Measurements from ENCODE around the gene RBM47. TPM values are rescaled to one million over a fixed set of nuclear protein-coding genes. Genes with fewer than 3 reads are reported as not detected.
A peak's percentile ranks its signal among the peaks of the same experiment; 100 is the strongest.

RBM47 gene
- total RNA-seq, 6 donors from 2014 or later = 111 to 448 (median 149) TPM

DNA sequence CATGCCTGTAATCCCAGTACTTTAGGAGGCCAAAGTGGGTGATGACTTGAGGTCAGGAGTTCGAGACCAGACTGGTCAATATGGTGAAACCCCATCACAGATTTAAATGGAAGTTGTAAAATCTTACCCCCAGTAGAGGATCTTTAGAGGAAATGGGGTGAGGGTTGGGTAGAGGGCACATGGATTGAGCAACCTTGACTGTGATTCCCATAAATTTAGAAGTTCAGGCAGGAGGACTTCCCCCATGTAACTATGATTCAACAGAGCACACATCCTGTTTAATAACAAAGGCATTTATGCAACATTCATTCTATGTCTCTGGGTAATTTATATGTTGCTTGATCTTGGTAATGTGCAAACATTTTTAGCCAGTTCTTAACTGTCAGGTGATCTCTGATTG is 143.1 kb downstream of the RBM47 start:
- peak in 1 of 2 donors; percentile 76 for ATAC-seq (ENCODE audit: low FRiP score in 2 of 2)
- no peaks in the 10 kb centered on the region for H3K27me3 ChIP-seq
- 65 to 69% methylated on average over 1 of the region's 1 CpG for WGBS, 2 donors
- TF ChIP-seq POLR2A (IDR thresholded peaks at IDR 0.05) (no peak), EP300 (IDR thresholded peaks at IDR 0.05) (peak in 1 of 4 donors; percentile 36), CTCF (IDR thresholded peaks at IDR 0.05) (no peak), POLR2AphosphoS5 (IDR thresholded peaks at IDR 0.05) (peak in 1 of 2 donors; percentile 66)
- no peaks in the 10 kb centered on the region for H3K36me3 ChIP-seq
- H3K4me1 ChIP-seq = peaks cover under 1 to 13% (median 10%) of the 10 kb centered on the region in 4 donors
- no peaks in the 10 kb centered on the region for H3K9me3 ChIP-seq
- H3K27ac ChIP-seq = peak overlapping the region in 1 of 4 donors; percentile 44
- DNase-seq = no peak
- no peak overlapping the region for H3K4me3 ChIP-seq

- no peaks in the 10 kb centered on the region for H3K36me3 ChIP-seq
- no peaks in the 10 kb centered on the region for H3K27me3 ChIP-seq
- no peak overlapping the region for H3K27ac ChIP-seq
- no peak overlapping the region for H3K4me3 ChIP-seq
- TF ChIP-seq EP300 (IDR thresholded peaks at IDR 0.05) = no peak
- TF ChIP-seq CTCF (IDR thresholded peaks at IDR 0.05) = no peak
- no peak for TF ChIP-seq POLR2A (IDR thresholded peaks at IDR 0.05)
- no peak for TF ChIP-seq POLR2AphosphoS5 (IDR thresholded peaks at IDR 0.05)
- ATAC-seq (ENCODE audit: low FRiP score in 2 of 2) (no peak), DNase-seq (no peak)
- 90 to 92% methylated on average over 1 of the region's 1 CpG for WGBS, 2 donors
- no peaks in the 10 kb centered on the region for H3K9me3 ChIP-seq
- peaks cover 0 to 7% (median 0%) of the 10 kb centered on the region in 4 donors for H3K4me1 ChIP-seq
Measured at GRCh38 chr4:40484346-40485090, 145.1 kb downstream of the RBM47 start.

DNA sequence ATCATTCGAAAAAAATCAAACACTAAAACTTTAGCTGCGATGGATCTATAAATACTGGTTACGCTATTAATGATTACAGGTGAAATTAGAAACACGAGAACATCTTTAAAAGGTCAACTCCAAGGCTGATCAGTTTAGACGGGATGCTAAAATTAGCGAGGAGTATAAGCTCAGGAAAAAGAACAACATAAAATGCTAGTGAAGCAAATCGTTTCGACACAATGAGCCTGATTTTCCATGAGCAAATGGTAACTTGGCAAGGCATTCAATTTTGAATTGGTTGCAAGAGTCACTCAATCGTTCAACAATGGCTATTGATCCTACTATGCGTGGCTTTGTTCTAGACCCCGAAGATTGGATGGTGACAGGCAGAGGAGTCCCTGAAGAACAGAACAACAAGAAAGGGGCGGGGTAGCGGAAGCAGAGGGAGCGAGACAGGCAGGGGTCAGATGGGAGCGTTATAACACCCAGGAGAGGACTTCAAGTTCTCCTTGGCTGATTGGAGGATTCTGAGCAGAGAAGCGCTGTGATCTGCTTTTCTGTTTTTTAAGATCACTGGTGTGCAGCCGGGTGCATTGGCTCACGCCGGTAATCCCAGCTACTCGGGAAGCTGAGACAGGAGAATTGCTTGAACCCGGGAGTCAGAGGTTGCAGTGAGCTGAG is 146.5 kb downstream of the RBM47 start:
- TF ChIP-seq POLR2AphosphoS5 (IDR thresholded peaks at IDR 0.05) (no peak), POLR2A (IDR thresholded peaks at IDR 0.05) (no peak), EP300 (IDR thresholded peaks at IDR 0.05) (no peak), CTCF (IDR thresholded peaks at IDR 0.05) (no peak)
- DNase-seq (no peak), ATAC-seq (ENCODE audit: low FRiP score in 2 of 2) (no peak)
- no peaks in the 10 kb centered on the region for H3K9me3 ChIP-seq
- H3K4me1 ChIP-seq = peaks cover 0 to 3% (median 0%) of the 10 kb centered on the region in 4 donors
- no peaks in the 10 kb centered on the region for H3K27me3 ChIP-seq
- H3K36me3 ChIP-seq = no peaks in the 10 kb centered on the region
- H3K4me3 ChIP-seq = no peak overlapping the region
- 85 to 86% methylated on average over 21 of the region's 21 CpGs for WGBS, 2 donors
- no peak overlapping the region for H3K27ac ChIP-seq

DNA sequence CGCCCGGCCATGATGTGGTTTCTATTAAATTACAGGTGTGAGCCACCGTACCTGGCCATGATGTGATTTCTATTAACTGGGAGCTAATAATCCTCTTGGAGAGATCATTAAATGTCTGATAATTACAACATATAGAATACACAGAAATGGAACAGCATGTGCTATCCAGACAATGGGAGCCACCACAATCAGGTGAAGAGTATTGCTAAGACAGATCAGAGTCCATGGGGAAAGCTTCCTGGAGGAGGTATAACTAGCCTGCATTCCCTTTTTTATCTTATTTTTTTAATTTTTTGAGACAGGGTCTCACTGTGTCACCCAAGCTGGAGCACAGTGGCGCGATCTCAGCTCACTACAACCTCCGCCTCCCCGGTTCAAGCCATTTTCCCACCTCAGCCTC is 147.7 kb downstream of the RBM47 start:
- H3K9me3 ChIP-seq = no peaks in the 10 kb centered on the region
- H3K36me3 ChIP-seq = no peaks in the 10 kb centered on the region
- peak overlapping the region in 1 of 4 donors; percentile 32 for H3K27ac ChIP-seq
- peaks cover 0 to 3% (median 0%) of the 10 kb centered on the region in 4 donors for H3K4me1 ChIP-seq
- DNase-seq (no peak), ATAC-seq (ENCODE audit: low FRiP score in 2 of 2) (no peak)
- no peak for TF ChIP-seq POLR2A (IDR thresholded peaks at IDR 0.05)
- TF ChIP-seq POLR2AphosphoS5 (IDR thresholded peaks at IDR 0.05) = no peak
- no peak for TF ChIP-seq CTCF (IDR thresholded peaks at IDR 0.05)
- TF ChIP-seq EP300 (IDR thresholded peaks at IDR 0.05) = no peak
- H3K4me3 ChIP-seq = no peak overlapping the region
- no peaks in the 10 kb centered on the region for H3K27me3 ChIP-seq
- WGBS, 2 donors = 96% methylated on average over 7 of the region's 7 CpGs
